22Rv1 (cell line): Measurements from ENCODE around the gene LRRTM4.

Experiments
- ZFX ChIP-seq: fragments of 450-650 bp; IDR thresholded peaks from 2 replicates; pipeline ENCODE4 v1.6.1; 2017; ENCODE audit warnings: antibody characterized with exemption, borderline replicate concordance
- TF ChIP-seq, protein P1 (sequence below): fragments of 450-650 bp; IDR thresholded peaks from 2 replicates; pipeline ENCODE4 v1.5.1; 2017; ENCODE audit warnings: mild to moderate bottlenecking

DNA sequence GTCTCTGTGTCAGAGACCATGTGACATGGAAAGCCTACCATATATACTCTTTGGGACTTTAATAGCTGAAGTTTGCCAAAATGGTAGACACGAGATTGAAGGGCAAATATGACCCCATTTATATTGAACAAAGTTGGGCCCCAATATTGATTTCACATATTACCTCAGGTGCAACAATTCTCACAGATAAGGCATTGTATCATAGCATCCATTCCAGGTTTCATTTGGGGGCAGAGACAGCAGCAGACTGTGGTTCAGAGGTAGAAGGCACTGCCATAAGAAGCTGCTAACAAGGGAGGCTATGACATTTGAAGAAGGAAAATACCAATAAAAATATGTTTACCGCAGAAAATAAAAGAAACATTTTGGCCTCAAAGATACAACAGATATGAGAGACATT, 419.2 kb downstream of the LRRTM4 start:
- TF ChIP-seq, protein P1, sequence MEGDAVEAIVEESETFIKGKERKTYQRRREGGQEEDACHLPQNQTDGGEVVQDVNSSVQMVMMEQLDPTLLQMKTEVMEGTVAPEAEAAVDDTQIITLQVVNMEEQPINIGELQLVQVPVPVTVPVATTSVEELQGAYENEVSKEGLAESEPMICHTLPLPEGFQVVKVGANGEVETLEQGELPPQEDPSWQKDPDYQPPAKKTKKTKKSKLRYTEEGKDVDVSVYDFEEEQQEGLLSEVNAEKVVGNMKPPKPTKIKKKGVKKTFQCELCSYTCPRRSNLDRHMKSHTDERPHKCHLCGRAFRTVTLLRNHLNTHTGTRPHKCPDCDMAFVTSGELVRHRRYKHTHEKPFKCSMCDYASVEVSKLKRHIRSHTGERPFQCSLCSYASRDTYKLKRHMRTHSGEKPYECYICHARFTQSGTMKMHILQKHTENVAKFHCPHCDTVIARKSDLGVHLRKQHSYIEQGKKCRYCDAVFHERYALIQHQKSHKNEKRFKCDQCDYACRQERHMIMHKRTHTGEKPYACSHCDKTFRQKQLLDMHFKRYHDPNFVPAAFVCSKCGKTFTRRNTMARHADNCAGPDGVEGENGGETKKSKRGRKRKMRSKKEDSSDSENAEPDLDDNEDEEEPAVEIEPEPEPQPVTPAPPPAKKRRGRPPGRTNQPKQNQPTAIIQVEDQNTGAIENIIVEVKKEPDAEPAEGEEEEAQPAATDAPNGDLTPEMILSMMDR = no peak
- TF ChIP-seq ZFX = no peak
